Stimulated activated CD8-positive, alpha-beta memory T cell treated with anti-CD3 and anti-CD28 coated beads, Interleukin-2, amount 100 ng/mL, for 1 hour (primary cell): Measurements from ENCODE around the gene IFNLR1.
A peak's percentile ranks its signal among the peaks of the same experiment; 100 is the strongest.

Source experiments
- DNase-seq, 2 donors: peaks; one replicate each; pipeline ENCODE4 v3.0.0-alpha.2; 2020; ENCODE audit warnings: low read depth in 2 of 2

IFNLR1 gene

DNA sequence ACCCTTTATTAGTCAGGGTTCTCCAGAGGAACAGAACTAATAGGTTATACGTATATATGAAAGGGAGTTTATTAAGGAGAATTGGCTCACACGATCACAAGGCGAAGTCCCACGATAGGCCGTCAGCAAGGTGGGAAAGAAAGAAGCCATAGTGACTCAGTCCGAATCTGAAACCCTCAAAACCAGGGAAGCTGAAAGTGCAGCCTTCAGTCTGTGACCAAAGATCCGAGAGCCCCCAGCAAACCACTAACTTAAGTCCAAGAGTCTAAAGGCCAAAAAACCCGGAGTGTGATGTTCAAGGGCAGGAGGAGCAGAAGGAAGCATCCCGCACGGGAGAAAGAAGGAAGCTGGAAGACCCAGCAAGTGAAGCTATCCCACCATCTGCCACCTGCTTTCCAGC, 9.9 kb downstream of the IFNLR1 start:
- no peak for DNase-seq

- DNase-seq, result no peak
Observed at GRCh38 chr1:24175033-24175755, 11.9 kb downstream of the IFNLR1 start.

DNA sequence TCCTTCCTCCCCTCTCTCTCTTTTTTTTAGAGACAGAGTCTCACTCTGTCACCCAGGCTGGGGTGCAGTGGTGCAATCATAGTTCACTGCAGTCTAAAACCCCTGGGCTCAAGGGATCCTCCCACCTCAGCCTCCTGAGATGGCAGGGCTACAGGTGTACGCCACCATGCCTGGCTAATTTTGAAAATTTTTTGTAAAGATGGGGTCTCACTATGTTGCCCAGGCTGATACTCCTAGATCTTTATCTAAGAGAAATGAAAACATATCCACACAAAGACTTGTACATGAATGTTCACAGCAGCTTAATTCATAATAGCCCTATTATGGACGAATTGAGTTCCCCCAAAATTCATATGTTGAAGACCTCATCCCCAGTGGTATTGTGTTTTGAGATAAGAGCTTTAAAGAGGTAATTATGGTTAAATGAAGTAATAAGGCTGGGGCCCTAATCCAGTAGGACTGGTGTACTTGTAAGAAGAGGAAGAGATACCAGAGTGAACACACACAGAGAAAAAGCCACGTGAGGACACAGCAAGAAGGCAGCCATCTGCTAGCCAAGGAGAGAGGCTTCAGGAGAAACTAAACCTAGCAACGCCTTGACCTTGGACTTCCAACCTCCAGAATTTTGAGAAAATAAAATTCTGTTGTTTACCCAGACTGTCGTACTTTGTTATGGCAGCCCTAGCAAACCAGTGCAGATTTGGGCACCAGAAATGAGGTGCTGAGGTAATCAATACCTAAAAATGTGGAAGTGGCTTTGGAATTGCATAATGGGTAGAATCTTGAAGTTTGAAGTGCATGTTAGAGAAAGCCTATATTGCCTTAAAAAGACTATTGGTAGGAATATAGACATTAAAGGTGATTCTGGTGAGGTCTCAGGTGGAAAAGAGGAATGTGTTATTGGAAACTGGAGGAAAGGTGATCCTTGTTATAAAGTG, 13.2 kb downstream of the IFNLR1 start:
- no peak for DNase-seq

DNA sequence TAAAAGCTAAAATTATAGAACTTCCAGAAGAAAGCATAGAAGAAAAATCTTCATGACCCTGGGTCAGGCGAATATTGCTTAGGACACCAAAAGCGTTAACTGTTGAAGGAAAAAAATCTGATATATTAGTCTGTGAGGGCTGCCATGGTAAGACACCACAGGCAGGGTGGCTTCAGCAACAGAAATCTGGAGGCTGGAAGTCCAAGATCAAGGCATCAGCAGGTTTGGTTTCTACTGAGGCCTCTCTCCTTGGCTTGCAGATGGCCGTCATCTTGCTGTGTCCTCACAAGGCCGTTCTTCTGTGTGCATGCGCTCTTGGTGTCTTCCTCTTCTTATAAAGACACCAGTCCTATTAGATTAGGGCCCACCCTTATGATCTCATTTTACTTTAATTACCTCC, 14.5 kb downstream of the IFNLR1 start:
- DNase-seq, result no peak

DNA sequence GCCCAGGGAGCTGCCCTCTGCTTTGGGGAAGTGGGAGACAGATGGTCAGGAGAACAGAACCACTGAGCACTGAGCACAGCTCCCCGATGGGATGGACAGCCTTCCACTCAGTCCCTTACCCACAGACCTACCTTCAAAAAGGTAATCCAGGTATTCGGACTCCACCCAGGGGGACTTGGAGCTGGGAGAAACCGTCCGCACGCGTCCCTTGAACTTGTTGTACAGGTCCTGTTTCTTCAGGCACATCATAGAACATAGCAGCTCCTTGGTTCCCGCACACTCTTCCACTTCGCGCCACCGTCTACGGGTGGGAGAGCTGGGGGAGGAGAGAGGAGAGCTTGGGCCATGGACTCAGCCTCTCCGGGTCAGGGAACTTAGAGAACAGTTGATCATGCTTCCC, 17.8 kb downstream of the IFNLR1 start:
- DNase-seq, result no peak

DNA sequence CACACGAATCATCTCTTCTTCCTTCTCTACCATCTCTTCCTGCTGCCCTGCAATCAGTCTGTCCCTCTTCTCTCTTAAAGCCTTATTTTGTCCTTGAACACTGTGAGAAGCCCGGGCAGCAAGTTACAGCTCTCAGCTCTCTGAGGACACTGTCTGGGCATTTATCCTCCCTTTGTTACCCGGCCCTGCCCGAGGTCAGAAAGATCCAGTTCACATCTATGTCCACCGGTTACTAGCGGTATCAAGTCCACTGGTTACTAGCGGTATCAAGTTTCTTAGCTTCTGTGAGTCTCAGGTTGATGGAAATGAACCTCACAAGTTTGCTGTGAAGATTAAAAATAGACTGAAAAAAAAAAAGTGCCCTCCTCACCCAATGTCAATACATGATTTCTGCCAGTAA, 18.8 kb downstream of the IFNLR1 start:
- DNase-seq, result no peak

- no peak for DNase-seq
Observed at GRCh38 chr1:24167008-24167407, 20.1 kb downstream of the IFNLR1 start.

DNA sequence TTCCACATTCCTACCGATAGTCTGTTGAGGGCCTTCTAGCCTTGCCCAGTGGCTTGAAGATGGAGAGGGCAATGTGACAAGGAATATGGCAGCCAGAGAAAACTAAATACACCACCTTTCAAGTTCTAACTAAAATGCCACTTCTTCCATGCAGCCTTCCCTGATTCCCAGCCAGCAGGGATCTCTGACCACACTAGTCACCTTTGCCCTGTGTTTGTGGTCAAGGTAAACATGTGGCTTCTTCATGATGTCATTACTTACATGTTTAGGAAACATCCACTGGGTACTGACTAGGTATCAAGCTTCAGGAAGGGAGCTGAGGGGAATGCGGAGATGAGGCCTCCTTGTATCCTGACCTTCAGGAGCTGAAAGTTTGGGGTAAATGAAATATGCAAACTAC, 21.6 kb downstream of the IFNLR1 start:
- no peak for DNase-seq

- DNase-seq, result no peak
Observed at GRCh38 chr1:24164004-24164403, 23.1 kb downstream of the IFNLR1 start.

DNA sequence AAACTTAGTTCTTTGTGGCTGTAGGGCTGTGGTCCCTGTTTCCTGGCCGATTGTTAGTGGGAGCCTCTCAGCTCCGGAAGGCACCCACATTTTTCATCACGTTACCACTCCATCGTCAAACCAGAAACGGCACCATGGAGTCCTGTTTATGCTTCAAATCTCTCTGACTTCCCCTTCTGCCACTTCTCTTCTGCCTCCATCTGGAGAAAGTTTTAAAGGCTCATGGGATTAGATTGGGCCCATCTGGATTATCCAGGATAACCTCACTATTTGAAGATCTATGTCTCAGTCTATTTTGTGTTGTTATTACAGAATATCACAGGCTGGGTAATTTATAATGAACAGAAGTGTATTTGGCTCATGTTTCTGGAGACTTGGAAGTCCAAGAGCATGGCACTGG, 24.9 kb downstream of the IFNLR1 start:
- DNase-seq, result no peak

GRCh38 chr1:24161270-24161669, 25.8 kb downstream of the IFNLR1 start:
- DNase-seq, result no peak

DNA sequence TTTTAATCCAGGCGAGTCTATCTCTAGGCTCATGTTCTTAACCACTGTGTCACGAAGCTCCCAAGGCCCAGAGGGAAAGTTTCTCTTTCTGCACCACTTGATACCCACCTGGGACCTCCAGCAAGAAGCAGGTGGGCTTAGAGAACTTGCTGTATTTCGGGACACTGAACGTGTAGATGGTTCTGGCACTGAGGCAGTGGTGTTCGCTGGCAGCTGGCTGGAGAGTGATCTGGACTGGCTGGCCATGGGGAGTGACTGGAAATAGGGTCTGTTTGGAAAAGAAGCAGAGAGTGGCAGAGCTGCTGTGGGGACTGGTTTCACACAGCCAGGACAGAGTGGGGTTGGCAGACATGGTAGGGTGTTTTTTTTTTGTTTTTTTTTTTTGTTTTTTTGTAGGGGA, 27.7 kb downstream of the IFNLR1 start:
- no peak for DNase-seq

DNA sequence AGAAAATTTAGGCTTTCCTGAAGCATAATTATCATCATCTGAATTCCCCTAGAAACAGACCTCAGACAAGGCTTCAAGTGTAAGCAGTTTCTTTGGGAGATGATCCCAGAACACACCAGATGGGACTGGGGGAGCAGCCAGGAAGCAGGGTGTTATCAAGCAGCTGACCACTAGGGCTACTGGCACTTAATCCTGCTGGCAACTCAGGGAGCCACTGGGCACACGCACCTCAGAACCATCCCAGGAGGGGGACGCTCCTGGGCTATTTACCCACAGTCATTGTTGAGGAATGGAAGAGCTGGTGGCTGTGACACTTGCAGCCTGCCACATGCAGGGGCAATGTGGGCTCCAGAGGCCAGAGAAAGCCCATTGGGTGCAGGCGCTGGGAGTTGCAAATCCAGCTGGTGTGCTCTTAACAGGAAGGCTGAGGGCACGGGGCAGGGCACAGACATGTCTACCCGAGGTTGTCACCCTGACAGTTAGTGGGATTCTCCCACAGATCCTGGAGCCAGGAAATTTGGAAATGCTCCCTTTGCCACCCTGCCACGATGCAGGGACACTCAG, 29.1 kb downstream of the IFNLR1 start:
- no peak for DNase-seq

DNA sequence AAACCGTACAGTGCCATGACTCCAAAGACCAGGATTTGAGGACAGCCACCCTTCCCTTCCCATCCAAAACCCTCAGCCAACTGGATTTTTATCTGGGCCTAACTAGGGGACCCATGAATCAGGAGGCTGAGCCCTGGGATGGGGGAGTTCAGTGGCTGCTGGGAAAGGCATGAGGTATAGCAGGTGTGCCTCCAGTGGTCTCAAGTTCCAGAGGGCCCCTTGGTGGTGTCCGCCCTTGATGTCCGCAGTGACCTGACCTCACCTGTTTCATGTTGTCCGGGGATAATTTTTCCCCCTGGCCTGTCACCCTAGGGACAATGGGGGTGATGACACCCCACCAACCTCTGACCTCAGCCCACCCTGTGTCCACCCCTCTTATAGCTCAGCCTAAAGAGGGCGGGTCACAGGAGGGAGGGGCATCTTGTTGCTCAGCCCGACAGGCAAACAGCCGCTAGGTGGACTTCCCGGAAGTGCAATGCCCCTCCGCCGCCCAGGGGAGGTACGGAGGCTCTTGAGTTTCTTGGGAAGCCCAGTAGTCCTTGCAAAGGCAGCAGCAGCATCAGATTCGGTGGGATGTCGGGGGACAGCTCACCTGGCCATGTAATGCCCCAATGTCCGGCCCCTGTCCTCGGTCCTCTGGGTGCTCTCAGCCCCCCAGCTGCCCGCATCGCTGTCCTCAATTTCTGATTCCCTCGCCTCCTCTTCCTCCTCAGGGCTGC, 30.4 kb downstream of the IFNLR1 start:
- no peak for DNase-seq

GRCh38 chr1:24155011-24155782, 31.9 kb downstream of the IFNLR1 start:
- DNase-seq, result no peak

- DNase-seq, result no peak
Observed at GRCh38 chr1:24154215-24154614, 32.9 kb downstream of the IFNLR1 start.

DNA sequence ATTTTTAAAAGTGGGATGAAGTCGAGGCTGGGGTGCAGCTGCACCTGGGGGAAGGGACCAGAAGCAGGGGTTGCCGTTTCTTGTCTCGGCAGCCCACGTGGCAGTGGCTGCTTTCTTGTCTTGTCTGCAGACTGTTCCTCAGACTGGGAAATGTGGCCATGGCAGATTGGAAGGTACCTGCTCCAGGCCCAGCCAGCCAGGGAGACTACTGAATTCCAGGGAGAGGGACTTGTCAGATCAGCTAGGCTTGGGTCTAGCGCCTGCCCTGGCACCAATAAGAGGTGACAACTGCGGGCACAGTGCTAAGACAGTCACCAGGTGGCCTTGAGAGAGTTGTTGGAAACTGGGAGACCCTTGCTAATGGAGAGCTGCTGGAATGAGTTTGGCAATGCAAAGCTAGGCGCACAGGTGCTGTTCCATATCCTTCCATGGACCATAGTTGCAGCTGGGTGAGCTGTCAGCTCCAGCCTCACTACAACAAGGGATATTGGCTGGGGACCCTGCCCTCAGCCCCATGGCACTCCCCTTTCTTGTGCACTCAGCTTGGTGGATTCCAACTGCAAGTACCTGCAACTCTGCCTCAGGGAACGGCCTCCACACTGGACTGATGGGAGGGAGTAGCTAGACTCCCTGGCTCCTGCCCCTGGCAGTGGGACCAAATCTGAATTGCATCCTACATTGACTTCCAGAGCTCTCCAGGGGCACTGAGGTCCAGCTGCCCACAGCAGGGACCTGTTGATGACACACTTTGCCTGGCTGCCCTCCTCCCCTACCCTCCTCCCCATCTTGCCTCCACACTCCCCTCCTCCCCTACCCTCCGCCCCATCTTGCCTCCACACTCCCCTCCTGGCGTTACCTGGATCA, 34.2 kb downstream of the IFNLR1 start:
- no peak for DNase-seq

GRCh38 chr1:24151175-24151533, 35.9 kb downstream of the IFNLR1 start:
- no peak for DNase-seq

- peak; percentile 72 to 74 for DNase-seq
Observed at GRCh38 chr1:24150234-24151174, 36.6 kb downstream of the IFNLR1 start.
